K562 (cell line): Measurements from ENCODE around the gene H2AZ2. TPM values are rescaled to one million over a fixed set of nuclear protein-coding genes. Genes with fewer than 3 reads are reported as not detected.
A peak's percentile ranks its signal among the peaks of the same experiment; 100 is the strongest.

Experiments
- ARID2 ChIP-seq: fragments of 450-650 bp; IDR thresholded peaks from 2 replicates; pipeline ENCODE4 v1.6.1; 2017; ENCODE audit warnings: antibody characterized with exemption, mild to moderate bottlenecking
- CREBBP ChIP-seq: IDR thresholded peaks from one replicate; pipeline ENCODE4 v1.6.1; 2012; ENCODE audit warnings: low read depth, mild to moderate bottlenecking, control low read depth, inconsistent platforms, low read length
- E2F8 ChIP-seq: fragments of 450-650 bp; IDR thresholded peaks from 2 replicates; pipeline ENCODE4 v1.7.1; 2018; ENCODE audit warnings: mild to moderate bottlenecking, low read depth; ENCODE audit not compliant: partially characterized antibody
- EWSR1 ChIP-seq: fragments of 450-650 bp; IDR thresholded peaks from 2 replicates; pipeline ENCODE4 v1.6.1; 2018; ENCODE audit warnings: borderline replicate concordance, mild to moderate bottlenecking, low read depth, moderate library complexity; ENCODE audit not compliant: partially characterized antibody
- GABPA ChIP-seq: fragments of 200-800 bp; sonication (Bioruptor generic); conservative IDR thresholded peaks from 2 replicates; pipeline ENCODE4 v1.6.1; 2016; ENCODE audit warnings: low read depth, missing genetic modification characterization, missing compliant biosample characterization
- HDAC8 ChIP-seq: fragments of 450-650 bp; IDR thresholded peaks from 2 replicates; pipeline ENCODE4 v1.6.1; 2016; ENCODE audit warnings: mild to moderate bottlenecking, missing genetic modification characterization, moderate library complexity, missing compliant biosample characterization
- HOMEZ ChIP-seq: fragments of 250-450 bp; sonication (Bioruptor Pico); IDR thresholded peaks from 2 replicates; pipeline ENCODE4 v1.4.0; 2020; ENCODE audit warnings: mild to moderate bottlenecking, moderate library complexity
- HOXB6 ChIP-seq: fragments of 250-450 bp; sonication (Bioruptor Pico); IDR thresholded peaks from 2 replicates; pipeline ENCODE4 v1.5.1; 2022; ENCODE audit warnings: mild to moderate bottlenecking, borderline replicate concordance
- L3MBTL2 ChIP-seq: fragments of 450-650 bp; IDR thresholded peaks from 2 replicates; pipeline ENCODE4 v1.6.1; 2016; ENCODE audit warnings: mild to moderate bottlenecking, moderate library complexity
- MTA2 ChIP-seq: fragments of 450-650 bp; IDR thresholded peaks from 2 replicates; pipeline ENCODE4 v1.6.1; 2016; ENCODE audit warnings: low read depth
- PHF20 ChIP-seq: fragments of 450-650 bp; IDR thresholded peaks from 2 replicates; pipeline ENCODE4 v1.6.1; 2018; ENCODE audit not compliant: partially characterized antibody
- POLR2A ChIP-seq: fragments of 450-650 bp; conservative IDR thresholded peaks from 2 replicates; pipeline ENCODE4 v1.6.1; 2016
- POLR3G ChIP-seq: IDR thresholded peaks from 2 replicates; pipeline ENCODE4 v1.6.1; 2011; ENCODE audit not compliant: insufficient read length, insufficient replicate concordance; ENCODE audit errors: extremely low read depth
- RFX5 ChIP-seq: IDR thresholded peaks from 2 replicates; pipeline ENCODE4 v1.6.1; 2011; ENCODE audit warnings: low read depth, mild to moderate bottlenecking, improper control_type of control experiment, low read length
- SLC30A9 ChIP-seq: fragments of 250-450 bp; sonication (Bioruptor Pico); IDR thresholded peaks from 2 replicates; pipeline ENCODE4 v1.8.0; 2022; ENCODE audit warnings: mild to moderate bottlenecking, moderate library complexity
- SMARCB1 ChIP-seq: IDR thresholded peaks from 2 replicates; pipeline ENCODE4 v1.6.1; 2011; ENCODE audit warnings: improper control_type of control experiment, low read depth; ENCODE audit not compliant: insufficient read length
- SMARCE1 ChIP-seq: fragments of 450-650 bp; IDR thresholded peaks from 2 replicates; pipeline ENCODE4 v1.7.1; 2016; ENCODE audit warnings: mild to moderate bottlenecking
- SRSF3 ChIP-seq: fragments of 200-400 bp; formaldehyde crosslinking; IDR thresholded peaks from 2 replicates; pipeline ENCODE4 v1.6.1; 2016; ENCODE audit warnings: mild to moderate bottlenecking, low read length, moderate library complexity; ENCODE audit not compliant: insufficient read depth
- STAT6 ChIP-seq: sonication (generic); formaldehyde crosslinking; IDR thresholded peaks from 2 replicates; pipeline ENCODE4 v1.8.1; 2023; ENCODE audit warnings: mild to moderate bottlenecking, missing genetic modification reagents
- THRAP3 ChIP-seq: fragments of 450-650 bp; IDR thresholded peaks from 2 replicates; pipeline ENCODE4 v1.6.1; 2016; ENCODE audit warnings: mild to moderate bottlenecking, inconsistent platforms, borderline replicate concordance
- ZNF140 ChIP-seq: fragments of 250-450 bp; sonication (Bioruptor Pico); IDR thresholded peaks from 2 replicates; pipeline ENCODE4 v1.8.0; 2021; ENCODE audit warnings: moderate library complexity, mild to moderate bottlenecking, inconsistent platforms
- ZNF384 ChIP-seq: IDR thresholded peaks from 2 replicates; pipeline ENCODE4 v1.6.1; 2012; ENCODE audit warnings: low read depth, low read length, improper control_type of control experiment
- ZNF830 ChIP-seq: fragments of 250-450 bp; sonication (Bioruptor Pico); IDR thresholded peaks from 2 replicates; pipeline ENCODE4 v1.5.0; 2021; ENCODE audit warnings: mild to moderate bottlenecking
- polyA plus RNA-seq, 8 experiments: library from polyadenylated mRNA; depleted of rRNA in 4 of 8; stranded (reverse) in 5 of 8; unstranded in 3 of 8; fragments of >200 nt; fragmentation: Nextera tagmentation in 2 of 8; fragmentation: Illumina TruSeq in 1 of 8; extraction: Ambion mirVana in 2 of 8; extraction: Trizol in 1 of 8; gene quantifications; 2 replicates each; pipeline versions ENCODE4 v1.2.1 to v1.2.3, GENCODE V29; 2011 to 2014; ENCODE audit warnings: inconsistent platforms in 1 of 8, missing spikeins in 1 of 8
- total RNA-seq, 7 experiments: library from RNA; depleted of rRNA in 6 of 7; stranded (reverse); fragments of >200 nt in 6 of 7; fragmentation: Illumina TruSeq in 2 of 7; extraction: Trizol in 2 of 7; gene quantifications; 2 replicates each; pipeline versions ENCODE4 v1.2.1 to v1.2.3, GENCODE V29; 2011 to 2021; ENCODE audit warnings: low replicate concordance in 1 of 7

The H2AZ2 gene
- total and polyA plus RNA-seq, 9 of the 15 experiments (the other 6 are each of a cell fraction or from before 2014, with no cell fraction given): 105 to 382 (median 286) TPM

- TF ChIP-seq STAT6 (CRISPR knock-in tag): 0 out of 2 replicates have a peak, but pooled peaks have one; percentile 97
- no peak for TF ChIP-seq SMARCE1
- no peak for TF ChIP-seq E2F8
- no peak for TF ChIP-seq PHF20
- no peak for TF ChIP-seq CREBBP
- TF ChIP-seq POLR3G: no peak
- no peak for TF ChIP-seq HDAC8 (tag)
- no peak for TF ChIP-seq THRAP3
- peak; percentile 95 for TF ChIP-seq L3MBTL2
- peak; percentile 52; the same call in 1 of the 2 replicates for TF ChIP-seq RFX5
- no peak for TF ChIP-seq HOXB6 (CRISPR knock-in tag)
- TF ChIP-seq POLR2A: peak; percentile 99
- no peak; the same call in none of the 2 replicates for TF ChIP-seq ZNF830 (CRISPR knock-in tag)
- TF ChIP-seq EWSR1: no peak
- no peak for TF ChIP-seq ARID2
- TF ChIP-seq HOMEZ (CRISPR knock-in tag): no peak
- TF ChIP-seq GABPA (tag): peak; percentile 65; the same call in 1 of the 2 replicates
- TF ChIP-seq ZNF140 (CRISPR knock-in tag): no peak
- TF ChIP-seq SRSF3: peak; percentile 58; the same call in 1 of the 2 replicates
- TF ChIP-seq ZNF384: no peak
- no peak for TF ChIP-seq SMARCB1
- TF ChIP-seq SLC30A9: no peak
- no peak for TF ChIP-seq MTA2
These were observed 51.2 kb downstream of the H2AZ2 start, which contains the start of gene PPIA (continued) for GRCh38 chr7:44796504-44797328.
